HG02943 (cell line): Measurements from ENCODE around the gene MVD.

Experiments used
- ATAC-seq: cut with Tn5 transposase; IDR thresholded peaks from one replicate; pipeline ENCODE4 v1.9.1; 2021; ENCODE audit warnings: mild to moderate bottlenecking, low read depth, moderate library complexity; ENCODE audit not compliant: unreplicated experiment

The MVD gene

GRCh38 chr16:88697831-88698615, 35.1 kb upstream of the MVD start:
- ATAC-seq: no peak

- no peak for ATAC-seq
These were observed 34.4 kb upstream of the MVD start for GRCh38 chr16:88697116-88697830.

- no peak for ATAC-seq
These were observed 33.5 kb upstream of the MVD start for GRCh38 chr16:88696441-88696840.

- no peak for ATAC-seq
These were observed 32.9 kb upstream of the MVD start for GRCh38 chr16:88695753-88696152.

GRCh38 chr16:88695218-88695617, 32.3 kb upstream of the MVD start:
- ATAC-seq: no peak

GRCh38 chr16:88694221-88695087, 31.6 kb upstream of the MVD start:
- ATAC-seq: no peak

- no peak for ATAC-seq
These were observed 30.7 kb upstream of the MVD start for GRCh38 chr16:88693420-88694177.

- ATAC-seq: no peak
These were observed 30.0 kb upstream of the MVD start for GRCh38 chr16:88692861-88693260.

GRCh38 chr16:88691924-88692560, 29.2 kb upstream of the MVD start:
- ATAC-seq: no peak

- ATAC-seq: no peak
These were observed 28.4 kb upstream of the MVD start for GRCh38 chr16:88691129-88691813.

GRCh38 chr16:88690341-88691128, 27.6 kb upstream of the MVD start:
- no peak for ATAC-seq

GRCh38 chr16:88688013-88688778, 25.3 kb upstream of the MVD start:
- ATAC-seq: no peak

- no peak for ATAC-seq
These were observed 24.8 kb upstream of the MVD start for GRCh38 chr16:88687676-88688012.

GRCh38 chr16:88687254-88687576, 24.3 kb upstream of the MVD start:
- no peak for ATAC-seq

- ATAC-seq: no peak
These were observed 23.8 kb upstream of the MVD start, which contains the start of gene SNAI3 for GRCh38 chr16:88686439-88687253. TSS of gene SNAI3 (minus strand) at chr16:88686507. CDS start at chr16:88686406, 101 bp downstream.

- ATAC-seq: no peak
These were observed 23.2 kb upstream of the MVD start for GRCh38 chr16:88686062-88686438.
